Measurements from ENCODE around the gene RIMBP2.

The RIMBP2 gene

GRCh38 chr12:130494736-130495135 is 221.4 kb downstream of the RIMBP2 start:
- Histone ChIP-seq H3K36me3 (ENCODE audit: insufficient read depth) (no peaks in the 10 kb centered on the region), H3K4me2 (no peak overlapping the region), H4K20me1 (ENCODE audit: insufficient read depth) (no peaks in the 10 kb centered on the region), H3K9ac (no peak overlapping the region), H3K27ac (no peak overlapping the region), H3K4me1 (ENCODE audit: low read depth, poor library complexity, severe bottlenecking) (no peaks in the 10 kb centered on the region), H3K79me2 (ENCODE audit: insufficient read depth, low read depth) (no peaks in the 10 kb centered on the region), H3K27me3 (ENCODE audit: insufficient read depth, low read depth) (no peaks in the 10 kb centered on the region), H2AFZ (ENCODE audit: low read depth) (no peak overlapping the region), H3K4me3 (IDR thresholded peaks at IDR 0.05; ENCODE audit: insufficient read depth, low read depth, low read length) (no peak overlapping the region)
- TF ChIP-seq CTCF (conservative IDR thresholded peaks at IDR 0.05; ENCODE audit: low read depth, low read length), result no peak

GRCh38 chr12:130493951-130494350 is 222.1 kb downstream of the RIMBP2 start:
- TF ChIP-seq CTCF (conservative IDR thresholded peaks at IDR 0.05; ENCODE audit: low read depth, low read length), result no peak
- H3K36me3 ChIP-seq (ENCODE audit: insufficient read depth), result no peaks in the 10 kb centered on the region
- no peak overlapping the region for H3K4me3 ChIP-seq (IDR thresholded peaks at IDR 0.05; ENCODE audit: insufficient read depth, low read depth, low read length)
- H3K4me2 ChIP-seq, result no peak overlapping the region
- no peaks in the 10 kb centered on the region for H3K4me1 ChIP-seq (ENCODE audit: low read depth, poor library complexity, severe bottlenecking)
- H4K20me1 ChIP-seq (ENCODE audit: insufficient read depth), result no peaks in the 10 kb centered on the region
- H3K27ac ChIP-seq, result no peak overlapping the region
- no peaks in the 10 kb centered on the region for H3K27me3 ChIP-seq (ENCODE audit: insufficient read depth, low read depth)
- no peaks in the 10 kb centered on the region for H3K79me2 ChIP-seq (ENCODE audit: insufficient read depth, low read depth)
- H3K9ac ChIP-seq, result no peak overlapping the region
- no peak overlapping the region for H2AFZ ChIP-seq (ENCODE audit: low read depth)

- Histone ChIP-seq H3K4me1 (ENCODE audit: low read depth, poor library complexity, severe bottlenecking) (no peaks in the 10 kb centered on the region), H3K9ac (no peak overlapping the region), H3K36me3 (ENCODE audit: insufficient read depth) (no peaks in the 10 kb centered on the region), H3K27ac (no peak overlapping the region), H3K79me2 (ENCODE audit: insufficient read depth, low read depth) (no peaks in the 10 kb centered on the region), H3K27me3 (ENCODE audit: insufficient read depth, low read depth) (no peaks in the 10 kb centered on the region), H3K4me2 (no peak overlapping the region), H3K4me3 (IDR thresholded peaks at IDR 0.05; ENCODE audit: insufficient read depth, low read depth, low read length) (no peak overlapping the region), H2AFZ (ENCODE audit: low read depth) (no peak overlapping the region), H4K20me1 (ENCODE audit: insufficient read depth) (no peaks in the 10 kb centered on the region)
- TF ChIP-seq CTCF (conservative IDR thresholded peaks at IDR 0.05; ENCODE audit: low read depth, low read length), result no peak
These were observed 224.4 kb downstream of the RIMBP2 start for GRCh38 chr12:130491421-130492357.

GRCh38 chr12:130490674-130491073 is 225.4 kb downstream of the RIMBP2 start:
- no peaks in the 10 kb centered on the region for H3K27me3 ChIP-seq (ENCODE audit: insufficient read depth, low read depth)
- no peaks in the 10 kb centered on the region for H4K20me1 ChIP-seq (ENCODE audit: insufficient read depth)
- H3K4me2 ChIP-seq, result no peak overlapping the region
- no peak overlapping the region for H3K27ac ChIP-seq
- H2AFZ ChIP-seq (ENCODE audit: low read depth), result no peak overlapping the region
- no peaks in the 10 kb centered on the region for H3K4me1 ChIP-seq (ENCODE audit: low read depth, poor library complexity, severe bottlenecking)
- H3K36me3 ChIP-seq (ENCODE audit: insufficient read depth), result no peaks in the 10 kb centered on the region
- no peak overlapping the region for H3K9ac ChIP-seq
- H3K4me3 ChIP-seq (IDR thresholded peaks at IDR 0.05; ENCODE audit: insufficient read depth, low read depth, low read length), result no peak overlapping the region
- no peak for TF ChIP-seq CTCF (conservative IDR thresholded peaks at IDR 0.05; ENCODE audit: low read depth, low read length)
- no peaks in the 10 kb centered on the region for H3K79me2 ChIP-seq (ENCODE audit: insufficient read depth, low read depth)
